Measurements from ENCODE around the gene FHAD1. TPM values are rescaled to one million over a fixed set of nuclear protein-coding genes. Genes with fewer than 3 reads are reported as not detected.

Gene FHAD1
- total and polyA plus RNA-seq, 2 experiments from 2014 or later: 0.13 to 0.68 TPM

- Histone ChIP-seq H3K4me2 (no peak overlapping the region), H3K27me3 (no peaks in the 10 kb centered on the region), H3K9me2 (replicated peaks; ENCODE audit: insufficient read depth) (no peaks in the 10 kb centered on the region), H3K4me3 (no peak overlapping the region), H3K27ac (no peak overlapping the region), H3K4me1 (ENCODE audit: insufficient read depth) (no peaks in the 10 kb centered on the region), H3K9me3 (ENCODE audit: low read depth) (no peaks in the 10 kb centered on the region), H4K20me1 (ENCODE audit: insufficient read depth, poor library complexity, severe bottlenecking) (no peaks in the 10 kb centered on the region), H3K36me3 (replicated peaks; ENCODE audit: insufficient read depth, low read depth) (no peaks in the 10 kb centered on the region), H3K79me2 (no peaks in the 10 kb centered on the region), H2AFZ (no peak overlapping the region)
- no peak for DNase-seq (ENCODE audit: low spot score)
- no peak for TF ChIP-seq CTCF (IDR thresholded peaks at IDR 0.05; ENCODE audit: poor library complexity)
- TF ChIP-seq EZH2 (IDR thresholded peaks at IDR 0.05; ENCODE audit: borderline replicate concordance): no peak
- TF ChIP-seq EZH2phosphoT487 (IDR thresholded peaks at IDR 0.05; ENCODE audit: low read depth, severe bottlenecking, unreplicated experiment): no peak
- WGBS (ENCODE audit: low lambda C conversion rate, missing lambda C conversion rate): 99% methylated on average over 3 of the region's 4 CpGs
Observed at GRCh38 chr1:15222653-15223303, 24.2 kb upstream of the FHAD1 start.

GRCh38 chr1:15224259-15224869 is 22.7 kb upstream of the FHAD1 start:
- no peak for TF ChIP-seq EZH2phosphoT487 (IDR thresholded peaks at IDR 0.05; ENCODE audit: low read depth, severe bottlenecking, unreplicated experiment)
- TF ChIP-seq CTCF (IDR thresholded peaks at IDR 0.05; ENCODE audit: poor library complexity): no peak
- no peak for TF ChIP-seq EZH2 (IDR thresholded peaks at IDR 0.05; ENCODE audit: borderline replicate concordance)
- no peak overlapping the region for H2AFZ ChIP-seq
- no peaks in the 10 kb centered on the region for H3K9me2 ChIP-seq (replicated peaks; ENCODE audit: insufficient read depth)
- no peak overlapping the region for H3K4me2 ChIP-seq
- H4K20me1 ChIP-seq (ENCODE audit: insufficient read depth, poor library complexity, severe bottlenecking): no peaks in the 10 kb centered on the region
- no peak for DNase-seq (ENCODE audit: low spot score)
- H3K4me1 ChIP-seq (ENCODE audit: insufficient read depth): no peaks in the 10 kb centered on the region
- no peak overlapping the region for H3K4me3 ChIP-seq
- H3K27ac ChIP-seq: no peak overlapping the region
- H3K27me3 ChIP-seq: no peaks in the 10 kb centered on the region
- H3K9me3 ChIP-seq (ENCODE audit: low read depth): no peaks in the 10 kb centered on the region
- no peaks in the 10 kb centered on the region for H3K79me2 ChIP-seq
- no peaks in the 10 kb centered on the region for H3K36me3 ChIP-seq (replicated peaks; ENCODE audit: insufficient read depth, low read depth)
- 88% methylated on average over 8 of the region's 8 CpGs for WGBS (ENCODE audit: low lambda C conversion rate, missing lambda C conversion rate)

GRCh38 chr1:15224974-15225373 is 22.0 kb upstream of the FHAD1 start:
- no peaks in the 10 kb centered on the region for H4K20me1 ChIP-seq (ENCODE audit: insufficient read depth, poor library complexity, severe bottlenecking)
- no peak overlapping the region for H3K4me3 ChIP-seq
- H3K79me2 ChIP-seq: no peaks in the 10 kb centered on the region
- H3K9me3 ChIP-seq (ENCODE audit: low read depth): no peaks in the 10 kb centered on the region
- H3K4me2 ChIP-seq: no peak overlapping the region
- no peaks in the 10 kb centered on the region for H3K36me3 ChIP-seq (replicated peaks; ENCODE audit: insufficient read depth, low read depth)
- 85% methylated on average over 2 of the region's 4 CpGs for WGBS (ENCODE audit: low lambda C conversion rate, missing lambda C conversion rate)
- H2AFZ ChIP-seq: no peak overlapping the region
- H3K27me3 ChIP-seq: no peaks in the 10 kb centered on the region
- H3K27ac ChIP-seq: no peak overlapping the region
- no peaks in the 10 kb centered on the region for H3K4me1 ChIP-seq (ENCODE audit: insufficient read depth)
- no peaks in the 10 kb centered on the region for H3K9me2 ChIP-seq (replicated peaks; ENCODE audit: insufficient read depth)
- no peak for TF ChIP-seq EZH2 (IDR thresholded peaks at IDR 0.05; ENCODE audit: borderline replicate concordance)
- TF ChIP-seq EZH2phosphoT487 (IDR thresholded peaks at IDR 0.05; ENCODE audit: low read depth, severe bottlenecking, unreplicated experiment): no peak
- TF ChIP-seq CTCF (IDR thresholded peaks at IDR 0.05; ENCODE audit: poor library complexity): no peak
- no peak for DNase-seq (ENCODE audit: low spot score)

Data from hepatocyte (in vitro differentiated cells).